GM23338 (cell line): ENCODE measurements around the gene FOXL1. TPM values are rescaled to one million over a fixed set of nuclear protein-coding genes. Genes with fewer than 3 reads are reported as not detected.

ENCODE experiments used
- ATAC-seq: fragments of 200-7000 bp; cut with Tn5 transposase; 3 replicates; pipeline ENCODE4 v1.9.1; 2020
- DNase-seq: peaks from one replicate; pipeline ENCODE4 v3.0.0-alpha.2; 2015; ENCODE audit warnings: low spot score
- H2AFZ ChIP-seq: fragments of 200-600 bp; sonication (generic); 2 replicates; pipeline ENCODE4 v1.8.0; 2016; ENCODE audit warnings: antibody characterized with exemption, mild to moderate bottlenecking, moderate library complexity
- H3F3A ChIP-seq: fragments of 200-600 bp; sonication (generic); replicated peaks from 2 replicates; pipeline ENCODE4 v1.8.0; 2017; ENCODE audit warnings: antibody characterized with exemption, mixed run types, low read depth
- H3K27ac ChIP-seq: fragments of 200-600 bp; sonication (generic); 2 replicates; pipeline ENCODE4 v1.6.1; 2016; ENCODE audit warnings: low read depth
- H3K27me3 ChIP-seq: fragments of 200-600 bp; sonication (generic); 2 replicates; pipeline ENCODE4 v1.8.0; 2016; ENCODE audit warnings: mild to moderate bottlenecking, mixed run types, moderate library complexity; ENCODE audit not compliant: insufficient read depth
- H3K36me3 ChIP-seq: fragments of 200-600 bp; sonication (generic); 2 replicates; pipeline ENCODE4 v1.8.0; 2016; ENCODE audit warnings: mild to moderate bottlenecking; ENCODE audit not compliant: insufficient read depth
- H3K4me1 ChIP-seq: fragments of 200-600 bp; sonication (generic); 2 replicates; pipeline ENCODE4 v1.8.0; 2016; ENCODE audit warnings: mild to moderate bottlenecking, moderate library complexity; ENCODE audit not compliant: insufficient read depth
- H3K4me2 ChIP-seq: fragments of 200-600 bp; sonication (generic); 2 replicates; pipeline ENCODE4 v1.7.1; 2017; ENCODE audit warnings: mixed run types
- H3K4me3 ChIP-seq: fragments of 200-600 bp; sonication (generic); 2 replicates; pipeline ENCODE4 v1.6.1; 2016; ENCODE audit warnings: mixed run types
- H3K79me2 ChIP-seq: fragments of 200-600 bp; sonication (generic); replicated peaks from 2 replicates; pipeline ENCODE4 v1.8.0; 2017; ENCODE audit warnings: mild to moderate bottlenecking; ENCODE audit not compliant: insufficient read depth
- H3K9me2 ChIP-seq: fragments of 200-600 bp; sonication (generic); 2 replicates; pipeline ENCODE4 v1.8.0; 2017; ENCODE audit not compliant: insufficient read depth
- H4K20me1 ChIP-seq: fragments of 200-600 bp; sonication (generic); replicated peaks from 2 replicates; pipeline ENCODE4 v1.8.0; 2017; ENCODE audit warnings: mild to moderate bottlenecking; ENCODE audit not compliant: insufficient read depth
- H3K27ac Mint-ChIP-seq: 2 replicates; pipeline ENCODE4 v1.8.0; 2020; ENCODE audit warnings: inconsistent platforms, mild to moderate bottlenecking, moderate library complexity, mixed read lengths
- H3K27me3 Mint-ChIP-seq: 3 replicates; pipeline ENCODE4 v1.8.0; 2022; ENCODE audit warnings: low read depth, mild to moderate bottlenecking, moderate library complexity, mixed read lengths, inconsistent platforms; ENCODE audit not compliant: insufficient read depth, poor library complexity
- H3K36me3 Mint-ChIP-seq: 3 replicates; pipeline ENCODE4 v1.8.0; 2021; ENCODE audit warnings: low read depth, mild to moderate bottlenecking, inconsistent platforms, moderate library complexity, mixed read lengths
- H3K4me1 Mint-ChIP-seq: 3 replicates; pipeline ENCODE4 v1.8.0; 2020; ENCODE audit warnings: mild to moderate bottlenecking, inconsistent platforms, mixed read lengths
- H3K4me3 Mint-ChIP-seq: 3 replicates; pipeline ENCODE4 v1.8.0; 2021; ENCODE audit warnings: moderate library complexity, mild to moderate bottlenecking, inconsistent platforms, mixed read lengths
- H3K9me3 Mint-ChIP-seq: 3 replicates; pipeline ENCODE4 v1.8.0; 2020; ENCODE audit warnings: moderate library complexity, mild to moderate bottlenecking, inconsistent platforms, mixed read lengths
- CREB1 ChIP-seq: fragments of 250-450 bp; sonication (Bioruptor Pico); IDR thresholded peaks from 2 replicates; pipeline ENCODE4 v1.5.0; 2020; ENCODE audit warnings: low read depth, mild to moderate bottlenecking, moderate library complexity
- EZH2 ChIP-seq: fragments of 200-600 bp; sonication (generic); IDR thresholded peaks from one replicate; pipeline ENCODE4 v1.8.0; 2017; ENCODE audit warnings: antibody characterized with exemption, mild to moderate bottlenecking, low read depth; ENCODE audit not compliant: unreplicated experiment
- EZH2phosphoT487 ChIP-seq: fragments of 200-600 bp; sonication (generic); IDR thresholded peaks from one replicate; pipeline ENCODE4 v1.8.1; 2018; ENCODE audit warnings: antibody characterized with exemption; ENCODE audit not compliant: unreplicated experiment
- JUNB ChIP-seq: IDR thresholded peaks from one replicate; pipeline ENCODE4 v1.6.1; 2016; ENCODE audit warnings: antibody characterized with exemption; ENCODE audit not compliant: unreplicated experiment
- NANOG ChIP-seq: IDR thresholded peaks from 2 replicates; pipeline ENCODE4 v1.6.1; 2016; ENCODE audit warnings: antibody characterized with exemption, borderline replicate concordance
- POLR2AphosphoS5 ChIP-seq: IDR thresholded peaks from 2 replicates; pipeline ENCODE4 v1.6.1; 2016; ENCODE audit warnings: antibody characterized with exemption, low read depth
- STAT1 ChIP-seq: IDR thresholded peaks from one replicate; pipeline ENCODE4 v1.6.1; 2016; ENCODE audit warnings: antibody characterized with exemption; ENCODE audit not compliant: unreplicated experiment
- ZNF114 ChIP-seq: fragments of 250-450 bp; sonication (Bioruptor Pico); IDR thresholded peaks from 2 replicates; pipeline ENCODE4 v1.5.0; 2020; ENCODE audit warnings: mild to moderate bottlenecking, moderate library complexity
- ZNF331 ChIP-seq: fragments of 250-450 bp; sonication (Bioruptor Pico); IDR thresholded peaks from 2 replicates; pipeline ENCODE4 v1.5.0; 2020; ENCODE audit warnings: low read depth, mild to moderate bottlenecking, moderate library complexity
- polyA plus RNA-seq: library from polyadenylated mRNA; unstranded; fragments of >200 nt; fragmentation: Nextera tagmentation; extraction: Ambion mirVana; gene quantifications from 2 replicates; pipeline ENCODE4 v1.2.1, GENCODE V29; 2016
- total RNA-seq: library from RNA; depleted of rRNA; stranded (reverse); fragments of >200 nt; shearing (Covaris generic); gene quantifications from 2 replicates; pipeline ENCODE4 v1.2.3, GENCODE V29; 2014
- TF ChIP-seq, protein P1 (sequence below): IDR thresholded peaks from 2 replicates; pipeline ENCODE4 v1.6.1; 2016; ENCODE audit warnings: antibody characterized with exemption
- TF ChIP-seq, protein P2 (sequence below), 2 experiments: fragments of 200-600 bp in 1 of 2; sonication (generic) in 1 of 2; conservative IDR thresholded peaks; 2 replicates each; pipeline versions ENCODE4 v1.5.1 to v1.6.1; 2016 to 2017; ENCODE audit warnings: antibody characterized with exemption in 2 of 2, low read depth in 2 of 2, mild to moderate bottlenecking in 2 of 2, moderate library complexity in 1 of 2

Gene FOXL1
- total and polyA plus RNA-seq, 2 experiments from 2014 or later, result 0.31 TPM; not detected in 1

DNA sequence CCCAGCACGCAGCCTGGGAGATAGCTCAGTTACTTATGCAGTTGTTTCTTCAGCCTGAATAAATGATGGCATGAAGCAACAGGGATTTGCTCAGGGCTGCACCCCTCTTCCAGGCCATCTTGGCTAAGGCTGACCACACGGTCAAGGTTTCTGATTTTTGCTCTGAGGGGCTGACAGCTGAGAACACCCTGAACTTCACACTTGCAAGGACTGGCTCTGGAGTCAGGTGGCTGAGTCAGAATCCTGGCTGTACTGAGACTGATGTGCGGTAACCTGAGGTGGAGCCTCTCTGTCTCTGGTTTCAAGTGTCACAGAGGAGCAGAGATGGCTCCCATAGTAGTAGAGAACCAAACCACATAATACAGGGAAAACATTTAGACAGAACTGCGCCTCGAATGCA lies 28.1 kb upstream of the FOXL1 start:
- no peaks in the 10 kb centered on the region for H3F3A ChIP-seq
- no peak overlapping the region for H3K4me3 ChIP-seq
- ATAC-seq (no peak), DNase-seq (no peak)
- H2AFZ ChIP-seq, result no peak overlapping the region
- no peak overlapping the region for H3K4me2 ChIP-seq
- H4K20me1 ChIP-seq, result no peaks in the 10 kb centered on the region
- TF ChIP-seq JUNB (no peak), ZNF114 (no peak), CREB1 (CRISPR knock-in tag) (no peak), POLR2AphosphoS5 (no peak), ZNF331 (CRISPR knock-in tag) (no peak), STAT1 (no peak)
- H3K4me1 ChIP-seq, result no peaks in the 10 kb centered on the region
- peaks cover 4% of the 10 kb centered on the region; the same call in 1 of the 2 replicates for H3K36me3 ChIP-seq
- H3K27me3 Mint-ChIP-seq, result peaks cover 7% of the 10 kb centered on the region
- H3K36me3 Mint-ChIP-seq, result peaks cover 6% of the 10 kb centered on the region; the same call in 2 of the 3 replicates
- peaks cover 2% of the 10 kb centered on the region; the same call in 1 of the 2 replicates for H3K9me2 ChIP-seq
- H3K27me3 ChIP-seq, result no peaks in the 10 kb centered on the region
- no peak overlapping the region for H3K27ac Mint-ChIP-seq
- no peaks in the 10 kb centered on the region for H3K79me2 ChIP-seq
- H3K4me1 Mint-ChIP-seq, result peaks cover 6% of the 10 kb centered on the region
- H3K4me3 Mint-ChIP-seq, result no peak overlapping the region
- H3K9me3 Mint-ChIP-seq, result peaks cover 5% of the 10 kb centered on the region; the same call in 1 of the 3 replicates
- no peak overlapping the region for H3K27ac ChIP-seq

DNA sequence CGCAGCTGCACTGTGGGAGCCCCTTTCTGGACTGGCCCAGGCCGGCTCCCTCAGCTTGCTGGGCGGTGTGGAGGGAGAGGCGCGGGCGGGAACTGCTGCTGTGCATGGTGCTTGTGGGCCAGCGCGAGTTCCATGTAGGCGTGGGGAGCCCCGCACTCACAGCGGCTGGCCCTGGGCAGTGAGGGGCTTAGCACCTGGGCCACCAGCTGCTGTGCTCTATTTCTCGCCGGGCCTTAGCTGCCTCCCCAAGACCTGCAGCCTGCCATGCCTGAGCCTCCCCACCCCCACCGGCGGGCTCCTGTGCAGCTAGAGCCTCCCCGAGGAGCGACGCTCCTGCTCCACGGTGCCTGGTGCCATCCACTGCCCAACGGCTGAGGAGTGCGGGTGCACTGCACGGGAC lies 25.0 kb upstream of the FOXL1 start:
- Histone ChIP-seq H2AFZ (no peak overlapping the region), H3K4me3 (no peak overlapping the region), H3F3A (no peaks in the 10 kb centered on the region), H3K4me2 (no peak overlapping the region), H3K9me2 (peaks cover 2% of the 10 kb centered on the region; the same call in 1 of the 2 replicates), H3K36me3 (peaks cover 4% of the 10 kb centered on the region; the same call in 1 of the 2 replicates), H3K4me1 (no peaks in the 10 kb centered on the region), H3K79me2 (no peaks in the 10 kb centered on the region), H4K20me1 (no peaks in the 10 kb centered on the region), H3K27me3 (no peaks in the 10 kb centered on the region), H3K27ac (no peak overlapping the region)
- ATAC-seq (no peak), DNase-seq (peak; percentile 5)
- Mint-ChIP-seq H3K4me1 (peaks cover 6% of the 10 kb centered on the region), H3K27ac (no peak overlapping the region), H3K36me3 (peaks cover 6% of the 10 kb centered on the region; the same call in 2 of the 3 replicates), H3K4me3 (no peak overlapping the region), H3K9me3 (peaks cover 5% of the 10 kb centered on the region; the same call in 1 of the 3 replicates), H3K27me3 (peaks cover 10% of the 10 kb centered on the region)
- TF ChIP-seq, protein P1, sequence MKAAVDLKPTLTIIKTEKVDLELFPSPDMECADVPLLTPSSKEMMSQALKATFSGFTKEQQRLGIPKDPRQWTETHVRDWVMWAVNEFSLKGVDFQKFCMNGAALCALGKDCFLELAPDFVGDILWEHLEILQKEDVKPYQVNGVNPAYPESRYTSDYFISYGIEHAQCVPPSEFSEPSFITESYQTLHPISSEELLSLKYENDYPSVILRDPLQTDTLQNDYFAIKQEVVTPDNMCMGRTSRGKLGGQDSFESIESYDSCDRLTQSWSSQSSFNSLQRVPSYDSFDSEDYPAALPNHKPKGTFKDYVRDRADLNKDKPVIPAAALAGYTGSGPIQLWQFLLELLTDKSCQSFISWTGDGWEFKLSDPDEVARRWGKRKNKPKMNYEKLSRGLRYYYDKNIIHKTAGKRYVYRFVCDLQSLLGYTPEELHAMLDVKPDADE, result no peak
- TF ChIP-seq, protein P2, sequence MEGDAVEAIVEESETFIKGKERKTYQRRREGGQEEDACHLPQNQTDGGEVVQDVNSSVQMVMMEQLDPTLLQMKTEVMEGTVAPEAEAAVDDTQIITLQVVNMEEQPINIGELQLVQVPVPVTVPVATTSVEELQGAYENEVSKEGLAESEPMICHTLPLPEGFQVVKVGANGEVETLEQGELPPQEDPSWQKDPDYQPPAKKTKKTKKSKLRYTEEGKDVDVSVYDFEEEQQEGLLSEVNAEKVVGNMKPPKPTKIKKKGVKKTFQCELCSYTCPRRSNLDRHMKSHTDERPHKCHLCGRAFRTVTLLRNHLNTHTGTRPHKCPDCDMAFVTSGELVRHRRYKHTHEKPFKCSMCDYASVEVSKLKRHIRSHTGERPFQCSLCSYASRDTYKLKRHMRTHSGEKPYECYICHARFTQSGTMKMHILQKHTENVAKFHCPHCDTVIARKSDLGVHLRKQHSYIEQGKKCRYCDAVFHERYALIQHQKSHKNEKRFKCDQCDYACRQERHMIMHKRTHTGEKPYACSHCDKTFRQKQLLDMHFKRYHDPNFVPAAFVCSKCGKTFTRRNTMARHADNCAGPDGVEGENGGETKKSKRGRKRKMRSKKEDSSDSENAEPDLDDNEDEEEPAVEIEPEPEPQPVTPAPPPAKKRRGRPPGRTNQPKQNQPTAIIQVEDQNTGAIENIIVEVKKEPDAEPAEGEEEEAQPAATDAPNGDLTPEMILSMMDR (conservative IDR thresholded peaks at IDR 0.05; ENCODE audit: low read depth in 2 of 2), result 0 out of 4 replicates have a peak, but pooled peaks of 1 of the 2 experiments have one; percentile 7
- TF ChIP-seq EZH2phosphoT487 (no peak), EZH2 (no peak), NANOG (no peak)
